ENCODE measurements around the gene ZIC2.

The ZIC2 gene

DNA sequence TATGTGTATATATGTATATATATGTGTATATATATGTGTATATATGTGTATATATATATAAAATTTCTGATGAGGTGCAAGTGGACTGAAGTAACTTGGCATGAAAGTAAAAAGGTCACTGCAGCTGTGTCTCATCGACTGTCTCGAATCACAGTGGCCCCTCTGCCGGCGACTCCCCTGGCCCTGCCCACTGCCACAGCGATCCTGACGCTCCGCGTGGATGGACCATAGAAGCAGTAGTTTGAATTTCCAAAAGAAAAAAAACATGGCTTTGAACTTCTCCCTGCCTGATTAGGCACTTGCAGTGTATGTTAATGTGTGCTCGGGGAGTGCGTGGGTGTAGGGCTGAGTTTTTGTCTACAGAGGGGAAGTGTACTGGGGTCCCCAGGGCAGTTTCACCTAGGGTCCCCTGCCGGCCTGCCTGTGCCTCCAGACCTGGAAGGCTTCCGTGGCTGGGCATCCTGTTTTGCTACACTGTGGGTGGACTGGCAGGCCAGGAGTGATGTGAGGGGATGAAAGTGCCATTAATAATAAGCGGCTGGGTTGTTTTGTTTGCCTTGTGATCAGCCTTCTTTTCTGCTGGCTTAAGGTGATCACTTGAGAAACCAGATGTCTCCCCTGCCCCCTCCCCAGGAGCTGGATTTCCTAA lies 20.8 kb upstream of the ZIC2 start:
- no peak for DNase-seq

- DNase-seq: no peak
These were observed 19.9 kb upstream of the ZIC2 start for GRCh38 chr13:99961636-99962035.

DNA sequence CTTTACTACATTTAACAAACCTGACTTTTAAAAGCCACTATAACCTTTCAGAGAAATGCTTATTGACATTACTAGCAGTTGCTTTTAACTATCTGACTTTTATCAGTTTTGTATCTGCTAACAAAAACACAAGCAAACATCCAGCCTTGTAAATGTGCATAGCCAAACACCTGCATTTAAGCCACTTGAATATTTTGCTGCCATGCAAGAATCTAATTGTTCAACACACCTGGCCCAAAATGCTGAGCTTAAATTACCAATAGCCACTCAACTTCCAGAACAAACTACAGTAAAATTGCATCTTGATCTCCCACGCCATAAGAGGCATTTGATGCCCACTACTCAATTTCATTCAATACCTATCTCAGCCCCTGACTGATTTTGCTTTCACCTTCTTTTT lies 19.3 kb upstream of the ZIC2 start:
- peak; percentile 40 for DNase-seq

- no peak for DNase-seq
These were observed 17.7 kb upstream of the ZIC2 start for GRCh38 chr13:99963816-99964339.

- no peak for DNase-seq
These were observed 16.1 kb upstream of the ZIC2 start for GRCh38 chr13:99965329-99966000.

- DNase-seq: no peak
These were observed 15.3 kb upstream of the ZIC2 start for GRCh38 chr13:99966064-99966805.

- DNase-seq: no peak
These were observed 14.1 kb upstream of the ZIC2 start for GRCh38 chr13:99967498-99967868.

- DNase-seq: no peak
These were observed 13.6 kb upstream of the ZIC2 start for GRCh38 chr13:99967869-99968520.

DNA sequence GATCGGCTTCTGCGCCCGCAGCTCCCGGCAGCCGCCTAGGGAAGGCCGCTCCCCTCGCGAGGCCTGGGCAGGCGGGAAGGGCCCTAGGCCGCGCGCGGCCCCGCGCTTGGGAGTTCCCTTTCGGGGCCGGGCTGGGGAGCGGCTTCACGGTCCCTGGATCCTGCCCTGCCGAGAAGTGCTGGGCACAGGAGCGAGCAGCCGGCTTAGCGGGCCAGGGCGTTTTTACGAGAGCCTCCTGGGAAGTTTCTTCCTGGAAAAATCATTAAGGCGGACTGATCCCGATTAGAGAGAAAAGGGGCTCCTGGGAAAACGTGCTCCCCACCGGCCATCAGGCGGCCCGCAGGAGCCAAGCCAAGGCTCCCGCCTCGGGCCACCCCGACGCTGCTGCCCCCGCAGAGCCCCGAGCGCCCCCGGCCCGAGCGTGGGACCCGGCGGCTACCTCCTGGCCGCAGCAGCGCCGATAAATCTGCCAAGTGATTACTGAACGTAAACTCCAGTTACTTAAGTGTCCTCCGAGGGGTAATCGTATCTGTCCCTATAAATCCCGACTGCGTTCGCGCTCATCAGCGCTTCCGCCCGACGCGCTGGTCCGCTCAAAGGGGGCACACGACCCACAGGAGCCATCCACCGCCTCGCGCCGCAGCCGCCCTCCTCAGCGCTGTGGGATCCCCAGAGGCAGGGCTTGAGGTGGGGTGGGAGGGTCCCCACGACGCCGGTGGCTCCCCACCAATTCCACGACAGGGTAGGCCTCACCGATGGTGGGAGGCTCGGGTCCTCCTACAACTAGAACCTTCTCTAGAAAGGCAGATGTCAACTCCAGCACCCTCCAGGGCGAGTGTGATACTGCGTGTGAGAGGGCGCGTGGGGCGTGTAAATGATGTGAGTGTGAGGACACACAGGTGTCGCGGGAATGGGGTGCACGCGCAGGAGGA lies 12.8 kb upstream of the ZIC2 start:
- no peak for DNase-seq

DNA sequence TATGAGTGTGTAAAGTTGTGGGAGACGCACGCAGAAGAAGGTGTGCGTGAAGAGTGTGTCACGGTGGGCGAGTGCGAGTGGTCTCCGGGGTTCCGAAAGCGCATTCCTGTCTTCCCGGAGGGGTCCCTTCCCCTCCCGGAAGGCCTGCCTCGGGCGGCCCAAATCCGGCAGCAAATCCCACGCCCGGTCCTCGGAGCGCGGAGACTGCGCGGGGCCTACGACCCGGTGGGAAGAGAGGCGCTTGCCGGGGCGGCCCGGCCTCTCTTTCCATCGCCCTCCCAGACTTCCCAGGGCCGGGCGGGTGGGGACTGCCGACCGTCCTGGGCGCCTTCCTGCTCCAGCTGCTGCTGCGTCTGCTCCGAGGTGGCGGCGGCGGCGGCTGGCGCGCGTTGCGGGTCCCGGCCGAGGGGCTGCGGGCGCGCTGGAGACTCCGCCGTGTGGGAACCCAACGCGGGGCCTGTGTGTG lies 12.1 kb upstream of the ZIC2 start:
- DNase-seq: no peak

- DNase-seq: no peak
These were observed 11.5 kb upstream of the ZIC2 start for GRCh38 chr13:99969919-99970650.

DNA sequence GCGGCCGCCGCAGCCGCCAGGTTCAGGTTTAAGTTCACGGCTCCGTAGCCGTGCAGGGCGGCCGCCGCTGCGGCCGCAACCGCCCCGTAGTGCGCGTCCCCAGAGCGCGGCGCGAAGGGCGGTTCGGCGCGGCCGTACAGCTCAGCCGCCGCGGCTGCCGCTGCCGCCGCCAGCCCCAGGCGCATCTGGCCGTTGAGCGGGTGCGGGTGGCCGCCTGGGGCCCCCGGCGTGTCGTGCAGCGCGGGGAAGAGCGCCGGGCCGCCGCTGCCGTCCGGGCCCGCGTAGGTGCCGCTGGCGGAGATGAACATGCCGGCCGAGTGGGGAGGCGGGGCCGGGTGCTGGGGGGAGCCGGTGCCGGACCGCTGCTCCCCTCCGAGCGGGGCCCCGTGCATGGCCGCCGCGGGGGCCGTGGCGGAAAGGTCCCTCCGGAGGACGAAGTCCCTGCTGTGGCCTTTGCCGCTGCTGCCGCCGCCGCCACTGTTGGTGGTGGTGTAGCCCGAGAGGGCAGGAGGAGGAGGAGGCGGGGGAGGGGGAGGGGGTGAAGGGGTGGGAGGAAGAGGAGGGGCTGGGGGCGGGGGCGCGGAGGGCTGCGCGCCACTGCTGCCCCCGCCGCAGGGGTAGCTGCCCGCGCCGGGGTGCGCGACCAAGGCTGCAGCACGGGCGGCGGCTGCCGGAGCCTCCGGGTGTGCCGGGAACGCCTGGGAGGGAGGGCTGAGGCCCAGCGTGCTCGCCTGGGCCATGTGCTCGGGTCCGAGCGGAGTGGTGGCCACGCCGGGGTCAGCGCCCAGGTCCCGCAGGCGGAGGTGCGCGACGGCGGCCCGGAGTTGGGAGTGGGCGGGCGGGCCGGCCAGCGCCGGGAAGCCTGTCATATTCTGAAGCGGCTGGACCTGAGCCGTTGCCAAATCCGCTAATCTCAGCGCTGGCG lies 10.7 kb upstream of the ZIC2 start:
- no peak for DNase-seq

GRCh38 chr13:99971576-99972189 lies 9.9 kb upstream of the ZIC2 start, which contains the start of gene ZIC5:
TSS of gene ZIC5 (minus strand) at chr13:99971767. CDS start at chr13:99971603, 164 bp downstream.
- peak; percentile 78 for DNase-seq

- DNase-seq: no peak
These were observed 9.3 kb upstream of the ZIC2 start for GRCh38 chr13:99972190-99972731.

DNA sequence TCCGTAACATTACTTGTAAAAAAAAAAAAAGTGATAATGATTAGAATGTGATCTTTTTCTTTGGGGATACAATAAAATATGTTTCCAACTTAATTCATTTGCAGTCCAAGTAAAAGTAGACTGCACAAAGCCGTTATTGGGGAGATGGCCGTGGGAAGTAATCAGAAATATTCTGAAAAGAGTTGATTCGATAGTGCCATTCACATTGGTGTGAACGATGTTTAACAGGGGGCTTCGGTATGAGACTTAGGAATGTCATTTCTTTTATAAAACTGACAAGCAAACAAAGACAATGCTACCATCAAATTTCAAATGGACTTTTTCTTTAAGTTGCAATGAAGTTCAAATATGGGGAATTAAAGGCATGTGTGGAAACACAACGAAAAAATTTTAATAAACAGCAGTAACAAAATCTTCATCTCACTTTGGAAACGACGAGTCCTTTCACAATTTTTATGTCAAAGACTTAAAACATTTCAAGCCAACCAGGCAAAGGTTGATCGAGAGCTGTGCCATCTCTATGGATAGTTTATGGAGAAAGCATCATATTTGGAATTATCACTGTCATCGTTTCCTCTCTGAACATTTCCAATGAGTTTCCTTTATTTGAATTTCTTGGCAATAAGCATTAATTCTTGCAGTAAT lies 8.3 kb upstream of the ZIC2 start:
- no peak for DNase-seq

DNA sequence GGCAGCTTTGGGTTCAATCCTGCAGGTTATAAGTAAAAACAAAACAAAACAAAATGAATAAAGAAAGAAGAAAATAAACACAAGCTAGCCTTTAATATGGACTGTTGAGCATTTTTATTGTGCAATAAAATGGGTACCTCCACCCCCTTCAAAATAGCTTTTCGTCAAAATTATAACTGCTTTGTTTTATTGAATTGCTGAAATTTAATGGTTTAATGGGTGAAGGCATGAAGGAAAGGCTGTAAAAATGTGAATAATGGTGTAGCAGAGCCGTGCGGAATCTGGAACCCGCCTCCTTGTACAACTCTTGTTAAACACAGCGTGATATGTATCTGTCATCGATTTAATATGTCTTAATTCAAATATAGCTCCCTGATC lies 7.8 kb upstream of the ZIC2 start:
- DNase-seq: no peak

DNA sequence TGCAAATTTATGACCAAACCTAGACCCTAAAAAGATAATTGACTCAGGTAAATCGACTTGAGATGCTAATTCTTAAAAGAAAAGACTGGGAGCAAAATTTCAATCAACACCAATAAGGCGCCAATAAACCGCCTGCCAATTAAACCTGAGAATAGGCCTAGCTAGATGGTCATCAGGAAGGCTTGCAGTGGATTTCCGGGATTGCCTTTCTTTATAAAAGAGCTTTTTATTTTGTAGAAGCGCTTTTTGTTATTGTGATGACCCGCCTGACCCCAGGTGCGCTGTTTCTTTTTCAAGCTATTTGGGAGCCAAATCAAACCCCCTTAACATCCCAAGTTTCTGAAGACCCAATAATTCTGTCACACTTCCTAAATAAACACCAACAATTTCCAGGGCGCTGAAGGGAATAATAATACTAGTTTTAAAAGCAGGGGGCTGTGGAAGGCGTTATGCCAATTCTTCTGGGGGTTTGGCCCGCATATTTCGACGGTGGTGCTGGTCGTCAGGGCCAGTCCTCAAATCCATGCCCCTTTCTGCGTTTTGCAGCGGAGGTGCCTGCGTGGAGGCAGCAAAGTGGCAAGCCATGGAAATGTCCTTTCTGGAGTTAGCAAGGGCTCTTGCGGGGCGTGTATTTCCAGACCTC lies 7.2 kb upstream of the ZIC2 start:
- no peak for DNase-seq

DNA sequence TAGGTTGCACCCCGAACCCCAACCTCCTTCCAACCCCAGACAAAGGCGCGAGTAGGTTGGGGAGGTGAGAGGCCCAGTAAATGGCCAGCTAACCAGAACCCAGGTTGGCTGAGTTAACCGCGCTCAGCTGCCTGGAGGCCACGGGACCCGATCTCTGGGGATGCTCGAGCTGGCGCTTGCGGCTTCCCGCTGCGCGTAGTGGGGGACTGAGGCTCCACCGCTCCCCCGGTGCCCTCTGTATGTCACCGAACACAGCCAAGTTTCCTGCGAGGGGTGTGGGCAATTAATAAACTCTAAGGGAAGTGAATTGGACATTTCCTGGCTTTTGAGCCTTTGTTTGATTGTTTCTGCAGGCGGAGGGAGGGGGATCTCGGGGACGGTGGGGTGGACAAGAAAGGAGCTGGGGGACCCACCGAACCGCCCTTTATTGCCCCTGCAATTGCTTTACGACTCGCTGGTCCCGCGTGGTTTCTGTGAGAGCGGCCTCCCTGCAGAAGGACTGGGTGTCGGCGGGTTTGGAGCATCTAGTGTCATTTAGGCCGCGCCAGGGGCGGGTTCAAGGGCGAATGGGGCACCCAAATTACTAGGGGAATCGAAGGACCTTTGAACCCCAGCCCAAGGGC lies 6.5 kb upstream of the ZIC2 start:
- DNase-seq: no peak

All from NCI-H2107 (cell line).